GM23338 (cell line): ENCODE data around the gene CCNQ. TPM values are rescaled to one million over a fixed set of nuclear protein-coding genes. Genes with fewer than 3 reads are reported as not detected.

ENCODE experiments used
- ATAC-seq: fragments of 200-7000 bp; cut with Tn5 transposase; 3 replicates; pipeline ENCODE4 v1.9.1; 2020
- DNase-seq: peaks from one replicate; pipeline ENCODE4 v3.0.0-alpha.2; 2015; ENCODE audit warnings: low spot score
- H2AFZ ChIP-seq: fragments of 200-600 bp; sonication (generic); 2 replicates; pipeline ENCODE4 v1.8.0; 2016; ENCODE audit warnings: antibody characterized with exemption, mild to moderate bottlenecking, moderate library complexity
- H3F3A ChIP-seq: fragments of 200-600 bp; sonication (generic); replicated peaks from 2 replicates; pipeline ENCODE4 v1.8.0; 2017; ENCODE audit warnings: antibody characterized with exemption, mixed run types, low read depth
- H3K27ac ChIP-seq: fragments of 200-600 bp; sonication (generic); 2 replicates; pipeline ENCODE4 v1.6.1; 2016; ENCODE audit warnings: low read depth
- H3K27me3 ChIP-seq: fragments of 200-600 bp; sonication (generic); 2 replicates; pipeline ENCODE4 v1.8.0; 2016; ENCODE audit warnings: mild to moderate bottlenecking, mixed run types, moderate library complexity; ENCODE audit not compliant: insufficient read depth
- H3K36me3 ChIP-seq: fragments of 200-600 bp; sonication (generic); 2 replicates; pipeline ENCODE4 v1.8.0; 2016; ENCODE audit warnings: mild to moderate bottlenecking; ENCODE audit not compliant: insufficient read depth
- H3K4me1 ChIP-seq: fragments of 200-600 bp; sonication (generic); 2 replicates; pipeline ENCODE4 v1.8.0; 2016; ENCODE audit warnings: mild to moderate bottlenecking, moderate library complexity; ENCODE audit not compliant: insufficient read depth
- H3K4me2 ChIP-seq: fragments of 200-600 bp; sonication (generic); 2 replicates; pipeline ENCODE4 v1.7.1; 2017; ENCODE audit warnings: mixed run types
- H3K4me3 ChIP-seq: fragments of 200-600 bp; sonication (generic); 2 replicates; pipeline ENCODE4 v1.6.1; 2016; ENCODE audit warnings: mixed run types
- H3K79me2 ChIP-seq: fragments of 200-600 bp; sonication (generic); replicated peaks from 2 replicates; pipeline ENCODE4 v1.8.0; 2017; ENCODE audit warnings: mild to moderate bottlenecking; ENCODE audit not compliant: insufficient read depth
- H3K9me2 ChIP-seq: fragments of 200-600 bp; sonication (generic); 2 replicates; pipeline ENCODE4 v1.8.0; 2017; ENCODE audit not compliant: insufficient read depth
- H4K20me1 ChIP-seq: fragments of 200-600 bp; sonication (generic); replicated peaks from 2 replicates; pipeline ENCODE4 v1.8.0; 2017; ENCODE audit warnings: mild to moderate bottlenecking; ENCODE audit not compliant: insufficient read depth
- H3K27ac Mint-ChIP-seq: 2 replicates; pipeline ENCODE4 v1.8.0; 2020; ENCODE audit warnings: inconsistent platforms, mild to moderate bottlenecking, moderate library complexity, mixed read lengths
- H3K27me3 Mint-ChIP-seq: 3 replicates; pipeline ENCODE4 v1.8.0; 2022; ENCODE audit warnings: low read depth, mild to moderate bottlenecking, moderate library complexity, mixed read lengths, inconsistent platforms; ENCODE audit not compliant: insufficient read depth, poor library complexity
- H3K36me3 Mint-ChIP-seq: 3 replicates; pipeline ENCODE4 v1.8.0; 2021; ENCODE audit warnings: low read depth, mild to moderate bottlenecking, inconsistent platforms, moderate library complexity, mixed read lengths
- H3K4me1 Mint-ChIP-seq: 3 replicates; pipeline ENCODE4 v1.8.0; 2020; ENCODE audit warnings: mild to moderate bottlenecking, inconsistent platforms, mixed read lengths
- H3K4me3 Mint-ChIP-seq: 3 replicates; pipeline ENCODE4 v1.8.0; 2021; ENCODE audit warnings: moderate library complexity, mild to moderate bottlenecking, inconsistent platforms, mixed read lengths
- H3K9me3 Mint-ChIP-seq: 3 replicates; pipeline ENCODE4 v1.8.0; 2020; ENCODE audit warnings: moderate library complexity, mild to moderate bottlenecking, inconsistent platforms, mixed read lengths
- EZH2 ChIP-seq: fragments of 200-600 bp; sonication (generic); IDR thresholded peaks from one replicate; pipeline ENCODE4 v1.8.0; 2017; ENCODE audit warnings: antibody characterized with exemption, mild to moderate bottlenecking, low read depth; ENCODE audit not compliant: unreplicated experiment
- POLR2AphosphoS5 ChIP-seq: IDR thresholded peaks from 2 replicates; pipeline ENCODE4 v1.6.1; 2016; ENCODE audit warnings: antibody characterized with exemption, low read depth
- REST ChIP-seq: IDR thresholded peaks from one replicate; pipeline ENCODE4 v1.6.1; 2018; ENCODE audit warnings: antibody characterized with exemption; ENCODE audit not compliant: unreplicated experiment
- STAT1 ChIP-seq: IDR thresholded peaks from one replicate; pipeline ENCODE4 v1.6.1; 2016; ENCODE audit warnings: antibody characterized with exemption; ENCODE audit not compliant: unreplicated experiment
- ZNF114 ChIP-seq: fragments of 250-450 bp; sonication (Bioruptor Pico); IDR thresholded peaks from 2 replicates; pipeline ENCODE4 v1.5.0; 2020; ENCODE audit warnings: mild to moderate bottlenecking, moderate library complexity
- ZNF462 ChIP-seq: fragments of 250-450 bp; sonication (Bioruptor Pico); IDR thresholded peaks from 2 replicates; pipeline ENCODE4 v1.5.0; 2020; ENCODE audit warnings: mild to moderate bottlenecking, moderate library complexity
- polyA plus RNA-seq: library from polyadenylated mRNA; unstranded; fragments of >200 nt; fragmentation: Nextera tagmentation; extraction: Ambion mirVana; gene quantifications from 2 replicates; pipeline ENCODE4 v1.2.1, GENCODE V29; 2016
- total RNA-seq: library from RNA; depleted of rRNA; stranded (reverse); fragments of >200 nt; shearing (Covaris generic); gene quantifications from 2 replicates; pipeline ENCODE4 v1.2.3, GENCODE V29; 2014
- TF ChIP-seq, protein P1 (sequence below): IDR thresholded peaks from 2 replicates; pipeline ENCODE4 v1.6.1; 2016; ENCODE audit warnings: antibody characterized with exemption

The CCNQ gene
- total and polyA plus RNA-seq, 2 experiments from 2014 or later: 19.4 to 30.2 TPM

- Mint-ChIP-seq H3K4me3 (no peak overlapping the region; the same call in 2 of the 3 replicates), H3K27me3 (peaks cover 2% of the 10 kb centered on the region), H3K27ac (no peak overlapping the region), H3K9me3 (no peaks in the 10 kb centered on the region; the same call in 2 of the 3 replicates), H3K36me3 (0 out of 3 replicates have a peak, but pooled peaks cover 5% of the 10 kb centered on the region), H3K4me1 (peaks cover 23% of the 10 kb centered on the region)
- Histone ChIP-seq H2AFZ (no peak overlapping the region), H3F3A (no peaks in the 10 kb centered on the region), H3K79me2 (no peaks in the 10 kb centered on the region), H3K9me2 (no peaks in the 10 kb centered on the region), H3K36me3 (no peaks in the 10 kb centered on the region), H3K27ac (no peak overlapping the region), H3K4me2 (no peak overlapping the region), H3K4me3 (no peak overlapping the region), H3K27me3 (no peaks in the 10 kb centered on the region), H3K4me1 (no peaks in the 10 kb centered on the region), H4K20me1 (no peaks in the 10 kb centered on the region)
- no peak for ATAC-seq
- no peak for DNase-seq
- TF ChIP-seq, protein P1, sequence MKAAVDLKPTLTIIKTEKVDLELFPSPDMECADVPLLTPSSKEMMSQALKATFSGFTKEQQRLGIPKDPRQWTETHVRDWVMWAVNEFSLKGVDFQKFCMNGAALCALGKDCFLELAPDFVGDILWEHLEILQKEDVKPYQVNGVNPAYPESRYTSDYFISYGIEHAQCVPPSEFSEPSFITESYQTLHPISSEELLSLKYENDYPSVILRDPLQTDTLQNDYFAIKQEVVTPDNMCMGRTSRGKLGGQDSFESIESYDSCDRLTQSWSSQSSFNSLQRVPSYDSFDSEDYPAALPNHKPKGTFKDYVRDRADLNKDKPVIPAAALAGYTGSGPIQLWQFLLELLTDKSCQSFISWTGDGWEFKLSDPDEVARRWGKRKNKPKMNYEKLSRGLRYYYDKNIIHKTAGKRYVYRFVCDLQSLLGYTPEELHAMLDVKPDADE: no peak
- no peak for TF ChIP-seq REST
- TF ChIP-seq ZNF462: no peak
- no peak for TF ChIP-seq ZNF114 (CRISPR knock-in tag)
- no peak for TF ChIP-seq POLR2AphosphoS5
- no peak for TF ChIP-seq STAT1
- no peak for TF ChIP-seq EZH2
Measured at GRCh38 chrX:153582896-153583295, 16.0 kb downstream of the CCNQ start.
